ENCODE data around the gene NACC2.

NACC2 gene

GRCh38 chr9:136092741-136093140, 2.3 kb downstream of the NACC2 start:
- DNase-seq (ENCODE audit: low read depth): no peak

- DNase-seq (ENCODE audit: low read depth): no peak
Observed at GRCh38 chr9:136092353-136092650, 2.8 kb downstream of the NACC2 start.

- DNase-seq (ENCODE audit: low read depth): no peak
Observed at GRCh38 chr9:136091582-136092352, 3.3 kb downstream of the NACC2 start.

GRCh38 chr9:136090768-136091581, 4.1 kb downstream of the NACC2 start:
- DNase-seq (ENCODE audit: low read depth): no peak

GRCh38 chr9:136090056-136090735, 4.9 kb downstream of the NACC2 start:
- no peak for DNase-seq (ENCODE audit: low read depth)

GRCh38 chr9:136089697-136090045, 5.4 kb downstream of the NACC2 start:
- no peak for DNase-seq (ENCODE audit: low read depth)

- no peak for DNase-seq (ENCODE audit: low read depth)
Observed at GRCh38 chr9:136088939-136089696, 6.0 kb downstream of the NACC2 start.

GRCh38 chr9:136088481-136088938, 6.6 kb downstream of the NACC2 start:
- no peak for DNase-seq (ENCODE audit: low read depth)

GRCh38 chr9:136087741-136088480, 7.2 kb downstream of the NACC2 start:
- no peak for DNase-seq (ENCODE audit: low read depth)

GRCh38 chr9:136086951-136087740, 7.9 kb downstream of the NACC2 start:
- no peak for DNase-seq (ENCODE audit: low read depth)

GRCh38 chr9:136086213-136086881, 8.7 kb downstream of the NACC2 start:
- DNase-seq (ENCODE audit: low read depth): no peak

GRCh38 chr9:136085815-136086212, 9.3 kb downstream of the NACC2 start:
- DNase-seq (ENCODE audit: low read depth): no peak

- no peak for DNase-seq (ENCODE audit: low read depth)
Observed at GRCh38 chr9:136084063-136084944, 10.8 kb downstream of the NACC2 start.

GRCh38 chr9:136083558-136084062, 11.5 kb downstream of the NACC2 start:
- DNase-seq (ENCODE audit: low read depth): no peak

- no peak for DNase-seq (ENCODE audit: low read depth)
Observed at GRCh38 chr9:136082496-136083361, 12.4 kb downstream of the NACC2 start.

GRCh38 chr9:136081826-136082495, 13.1 kb downstream of the NACC2 start:
- DNase-seq (ENCODE audit: low read depth): no peak

- DNase-seq (ENCODE audit: low read depth): no peak
Observed at GRCh38 chr9:136081113-136081825, 13.8 kb downstream of the NACC2 start.
